Neural cell (in vitro differentiated cells): ENCODE results near the gene PCGF3. TPM values are rescaled to one million over a fixed set of nuclear protein-coding genes. Genes with fewer than 3 reads are reported as not detected.

Source experiments
- H2AFZ ChIP-seq: fragments of 200-600, 300-800 bp; sonication (generic), shearing (Covaris generic); 2 replicates; pipeline ENCODE4 v1.6.0; 2014; ENCODE audit warnings: low read depth, mild to moderate bottlenecking, antibody characterized with exemption, low read length, moderate library complexity
- H3F3A ChIP-seq: fragments of 200-600 bp; shearing (Covaris generic); 2 replicates; pipeline ENCODE4 v1.6.1; 2016; ENCODE audit warnings: mild to moderate bottlenecking, moderate library complexity, mixed read lengths, antibody characterized with exemption, low read length; ENCODE audit not compliant: insufficient read depth, poor library complexity, severe bottlenecking
- H3K27ac ChIP-seq: fragments of 200-600, 300-800 bp; sonication (generic), shearing (Covaris generic); 2 replicates; pipeline ENCODE4 v1.5.1; 2014; ENCODE audit warnings: mild to moderate bottlenecking, low read length, moderate library complexity
- H3K27me3 ChIP-seq: fragments of 300-800, 200-600 bp; sonication (generic), shearing (Covaris generic); 2 replicates; pipeline ENCODE4 v1.6.0; 2014; ENCODE audit warnings: mild to moderate bottlenecking, low read depth, low read length, moderate library complexity; ENCODE audit not compliant: insufficient read depth
- H3K36me3 ChIP-seq: fragments of 300-800, 200-600 bp; sonication (generic), shearing (Covaris generic); 2 replicates; pipeline ENCODE4 v1.5.1; 2014; ENCODE audit warnings: mild to moderate bottlenecking, antibody characterized with exemption, low read length, moderate library complexity; ENCODE audit not compliant: insufficient read depth
- H3K4me2 ChIP-seq: fragments of 300-800, 200-600 bp; sonication (generic), shearing (Covaris generic); 2 replicates; pipeline ENCODE4 v1.6.0; 2014; ENCODE audit warnings: mild to moderate bottlenecking, low read length
- H3K4me3 ChIP-seq: fragments of 300-800, 200-600 bp; sonication (generic), shearing (Covaris generic); 2 replicates; pipeline ENCODE4 v1.5.1; 2014; ENCODE audit warnings: mild to moderate bottlenecking, low read length, moderate library complexity
- H3K79me2 ChIP-seq: fragments of 200-600 bp; shearing (Covaris generic); replicated peaks from 2 replicates; pipeline ENCODE4 v1.6.0; 2014; ENCODE audit warnings: mild to moderate bottlenecking, low read length, moderate library complexity; ENCODE audit not compliant: insufficient read depth
- H3K9ac ChIP-seq: fragments of 300-800, 200-600 bp; sonication (generic), shearing (Covaris generic); 2 replicates; pipeline ENCODE4 v1.6.1; 2016; ENCODE audit warnings: mild to moderate bottlenecking, low read length, mixed read lengths
- H3K9me2 ChIP-seq: fragments of 200-600 bp; shearing (Covaris generic); 2 replicates; pipeline ENCODE4 v1.6.1; 2016; ENCODE audit warnings: mild to moderate bottlenecking, low read length, mixed read lengths; ENCODE audit not compliant: insufficient read depth
- H3K9me3 ChIP-seq: fragments of 200-600, 300-800 bp; sonication (generic), shearing (Covaris generic); 2 replicates; pipeline ENCODE4 v1.6.1; 2016; ENCODE audit warnings: mild to moderate bottlenecking, mixed run types, low read length, moderate library complexity, mixed read lengths
- H4K20me1 ChIP-seq: fragments of 200-600 bp; shearing (Covaris generic); 2 replicates; pipeline ENCODE4 v1.6.1; 2016; ENCODE audit warnings: mild to moderate bottlenecking, mixed run types; ENCODE audit not compliant: insufficient read depth
- EP300 ChIP-seq: fragments of 450-650 bp; conservative IDR thresholded peaks from 2 replicates; pipeline ENCODE4 v1.6.1; 2014; ENCODE audit warnings: antibody characterized with exemption, mild to moderate bottlenecking, moderate library complexity; ENCODE audit not compliant: poor library complexity, severe bottlenecking
- EZH2 ChIP-seq: fragments of 200-600, 300-800 bp; shearing (Covaris generic), sonication (generic); IDR thresholded peaks from 2 replicates; pipeline ENCODE4 v1.6.1; 2014; ENCODE audit warnings: antibody characterized with exemption, low read length, borderline replicate concordance, mild to moderate bottlenecking; ENCODE audit not compliant: insufficient read depth, poor library complexity, severe bottlenecking
- MXI1 ChIP-seq: fragments of 450-650 bp; conservative IDR thresholded peaks from 2 replicates; pipeline ENCODE4 v1.6.1; 2014; ENCODE audit warnings: antibody characterized with exemption, mild to moderate bottlenecking; ENCODE audit not compliant: poor library complexity, severe bottlenecking
- POLR2AphosphoS5 ChIP-seq: IDR thresholded peaks from 2 replicates; pipeline ENCODE4 v1.6.1; 2012
- RAD21 ChIP-seq: fragments of 450-650 bp; conservative IDR thresholded peaks from 2 replicates; pipeline ENCODE4 v1.6.1; 2014; ENCODE audit warnings: antibody characterized with exemption, mild to moderate bottlenecking, moderate library complexity
- SMC3 ChIP-seq: fragments of 450-650 bp; conservative IDR thresholded peaks from 2 replicates; pipeline ENCODE4 v1.6.1; 2014; ENCODE audit warnings: antibody characterized with exemption, mild to moderate bottlenecking, moderate library complexity; ENCODE audit not compliant: poor library complexity
- TAF1 ChIP-seq: IDR thresholded peaks from 2 replicates; pipeline ENCODE4 v1.6.1; 2012; ENCODE audit warnings: low read depth
- polyA plus RNA-seq: library from polyadenylated mRNA; depleted of rRNA; stranded (reverse); fragments of >200 nt; gene quantifications from 2 replicates; pipeline ENCODE4 v1.2.3, GENCODE V29; 2014
- TF ChIP-seq, protein P1 (sequence below): IDR thresholded peaks from 2 replicates; pipeline ENCODE4 v1.6.1; 2012; ENCODE audit warnings: borderline replicate concordance
- TF ChIP-seq, protein P2 (sequence below): fragments of 450-650 bp; IDR thresholded peaks from 2 replicates; pipeline ENCODE4 v1.5.1; 2014; ENCODE audit warnings: antibody characterized with exemption, mild to moderate bottlenecking, moderate library complexity; ENCODE audit not compliant: poor library complexity, severe bottlenecking

PCGF3 gene
- polyA plus RNA-seq, 1 donor from 2014 or later = 117 TPM

DNA sequence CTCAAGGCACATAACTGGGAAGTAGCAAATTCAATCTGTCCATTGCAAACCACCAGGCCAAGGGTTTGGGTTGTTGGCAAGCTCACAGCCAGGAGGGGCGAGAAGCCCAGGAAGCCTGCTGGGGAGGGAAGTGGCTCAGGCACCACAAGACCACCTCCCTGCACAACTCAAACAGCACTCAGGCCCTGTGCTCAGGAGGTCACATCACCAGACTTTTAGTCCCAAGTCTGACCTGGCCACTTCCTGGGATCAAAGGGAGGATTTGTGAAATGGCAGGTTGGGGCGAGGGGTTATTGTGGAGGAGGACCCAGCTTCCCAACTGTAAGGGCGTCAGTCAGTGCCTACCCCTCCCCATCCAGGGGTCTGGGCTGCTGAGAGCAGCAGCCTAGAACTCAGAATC, 33.9 kb upstream of the PCGF3 start:
- Histone ChIP-seq H3K79me2 (peaks cover 11% of the 10 kb centered on the region), H3K36me3 (no peaks in the 10 kb centered on the region), H3K9me3 (no peaks in the 10 kb centered on the region), H3K27ac (no peak overlapping the region), H3K9ac (no peak overlapping the region), H3K4me3 (no peak overlapping the region), H3F3A (no peaks in the 10 kb centered on the region), H2AFZ (no peak overlapping the region), H3K9me2 (no peaks in the 10 kb centered on the region), H3K27me3 (no peaks in the 10 kb centered on the region), H3K4me2 (no peak overlapping the region), H4K20me1 (no peaks in the 10 kb centered on the region)
- no peak for TF ChIP-seq MXI1
- TF ChIP-seq POLR2AphosphoS5 = no peak
- TF ChIP-seq, protein P1, sequence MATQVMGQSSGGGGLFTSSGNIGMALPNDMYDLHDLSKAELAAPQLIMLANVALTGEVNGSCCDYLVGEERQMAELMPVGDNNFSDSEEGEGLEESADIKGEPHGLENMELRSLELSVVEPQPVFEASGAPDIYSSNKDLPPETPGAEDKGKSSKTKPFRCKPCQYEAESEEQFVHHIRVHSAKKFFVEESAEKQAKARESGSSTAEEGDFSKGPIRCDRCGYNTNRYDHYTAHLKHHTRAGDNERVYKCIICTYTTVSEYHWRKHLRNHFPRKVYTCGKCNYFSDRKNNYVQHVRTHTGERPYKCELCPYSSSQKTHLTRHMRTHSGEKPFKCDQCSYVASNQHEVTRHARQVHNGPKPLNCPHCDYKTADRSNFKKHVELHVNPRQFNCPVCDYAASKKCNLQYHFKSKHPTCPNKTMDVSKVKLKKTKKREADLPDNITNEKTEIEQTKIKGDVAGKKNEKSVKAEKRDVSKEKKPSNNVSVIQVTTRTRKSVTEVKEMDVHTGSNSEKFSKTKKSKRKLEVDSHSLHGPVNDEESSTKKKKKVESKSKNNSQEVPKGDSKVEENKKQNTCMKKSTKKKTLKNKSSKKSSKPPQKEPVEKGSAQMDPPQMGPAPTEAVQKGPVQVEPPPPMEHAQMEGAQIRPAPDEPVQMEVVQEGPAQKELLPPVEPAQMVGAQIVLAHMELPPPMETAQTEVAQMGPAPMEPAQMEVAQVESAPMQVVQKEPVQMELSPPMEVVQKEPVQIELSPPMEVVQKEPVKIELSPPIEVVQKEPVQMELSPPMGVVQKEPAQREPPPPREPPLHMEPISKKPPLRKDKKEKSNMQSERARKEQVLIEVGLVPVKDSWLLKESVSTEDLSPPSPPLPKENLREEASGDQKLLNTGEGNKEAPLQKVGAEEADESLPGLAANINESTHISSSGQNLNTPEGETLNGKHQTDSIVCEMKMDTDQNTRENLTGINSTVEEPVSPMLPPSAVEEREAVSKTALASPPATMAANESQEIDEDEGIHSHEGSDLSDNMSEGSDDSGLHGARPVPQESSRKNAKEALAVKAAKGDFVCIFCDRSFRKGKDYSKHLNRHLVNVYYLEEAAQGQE = no peak

DNA sequence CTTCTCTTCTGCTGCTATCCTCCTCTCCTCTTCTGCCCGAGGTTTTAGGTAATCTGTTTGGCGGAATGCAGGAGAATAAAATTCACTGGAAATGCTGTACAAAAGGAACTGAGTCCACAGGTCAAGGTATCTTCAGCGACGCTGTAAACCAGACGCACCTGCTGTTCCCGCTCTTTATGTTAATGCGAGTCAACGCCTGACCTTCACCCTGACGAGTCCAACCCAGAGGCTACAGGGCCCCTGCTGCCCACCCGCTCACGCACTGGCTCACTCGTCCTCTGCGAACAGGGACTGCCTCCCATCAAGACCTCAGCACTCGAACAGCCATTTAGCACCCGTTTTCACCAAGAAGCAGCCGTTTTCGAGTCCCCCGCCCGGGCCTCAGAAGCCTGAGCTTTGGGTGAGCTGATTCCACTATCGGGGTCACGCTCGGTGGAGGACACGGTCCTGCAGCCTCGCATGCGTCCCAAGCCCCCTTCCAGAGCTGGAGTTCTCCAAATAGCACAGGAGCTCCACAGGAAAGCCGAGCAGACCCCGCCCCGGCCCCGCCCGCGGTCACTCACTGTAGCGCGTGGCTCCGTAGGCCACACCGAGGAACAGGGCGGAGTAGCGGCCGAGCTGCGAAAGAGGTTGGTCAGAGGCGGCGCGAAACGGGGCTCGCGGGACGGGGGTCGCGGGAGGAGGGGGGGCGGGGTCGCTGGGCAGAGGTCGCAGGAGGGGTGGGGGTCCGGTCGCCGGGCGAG, 32.1 kb upstream of the PCGF3 start:
- Histone ChIP-seq H3K27me3 (no peaks in the 10 kb centered on the region), H3K36me3 (no peaks in the 10 kb centered on the region), H3K9me2 (no peaks in the 10 kb centered on the region), H3F3A (no peaks in the 10 kb centered on the region), H3K4me3 (peak overlapping the region; percentile 98), H3K79me2 (peaks cover 11% of the 10 kb centered on the region), H3K27ac (peak overlapping the region; percentile 45), H4K20me1 (no peaks in the 10 kb centered on the region), H3K9me3 (no peaks in the 10 kb centered on the region), H3K9ac (peak overlapping the region; percentile 73), H2AFZ (peak overlapping the region; percentile 33), H3K4me2 (peak overlapping the region; percentile 67)
- TF ChIP-seq, protein P1 = no peak
- TF ChIP-seq POLR2AphosphoS5 (no peak), MXI1 (no peak), RAD21 (no peak), EP300 (no peak), EZH2 (no peak), SMC3 (no peak), TAF1 (no peak)
- TF ChIP-seq, protein P2, sequence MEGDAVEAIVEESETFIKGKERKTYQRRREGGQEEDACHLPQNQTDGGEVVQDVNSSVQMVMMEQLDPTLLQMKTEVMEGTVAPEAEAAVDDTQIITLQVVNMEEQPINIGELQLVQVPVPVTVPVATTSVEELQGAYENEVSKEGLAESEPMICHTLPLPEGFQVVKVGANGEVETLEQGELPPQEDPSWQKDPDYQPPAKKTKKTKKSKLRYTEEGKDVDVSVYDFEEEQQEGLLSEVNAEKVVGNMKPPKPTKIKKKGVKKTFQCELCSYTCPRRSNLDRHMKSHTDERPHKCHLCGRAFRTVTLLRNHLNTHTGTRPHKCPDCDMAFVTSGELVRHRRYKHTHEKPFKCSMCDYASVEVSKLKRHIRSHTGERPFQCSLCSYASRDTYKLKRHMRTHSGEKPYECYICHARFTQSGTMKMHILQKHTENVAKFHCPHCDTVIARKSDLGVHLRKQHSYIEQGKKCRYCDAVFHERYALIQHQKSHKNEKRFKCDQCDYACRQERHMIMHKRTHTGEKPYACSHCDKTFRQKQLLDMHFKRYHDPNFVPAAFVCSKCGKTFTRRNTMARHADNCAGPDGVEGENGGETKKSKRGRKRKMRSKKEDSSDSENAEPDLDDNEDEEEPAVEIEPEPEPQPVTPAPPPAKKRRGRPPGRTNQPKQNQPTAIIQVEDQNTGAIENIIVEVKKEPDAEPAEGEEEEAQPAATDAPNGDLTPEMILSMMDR = no peak
